ENCODE measurements around the gene SYNDIG1. TPM values are rescaled to one million over a fixed set of nuclear protein-coding genes. Genes with fewer than 3 reads are reported as not detected.
A peak's percentile ranks its signal among the peaks of the same experiment; 100 is the strongest.

Gene SYNDIG1
- total RNA-seq, 1 donor from 2014 or later: 0.49 TPM

GRCh38 chr20:24628985-24629384 lies 159.6 kb downstream of the SYNDIG1 start:
- Mint-ChIP-seq H3K36me3 (ENCODE audit: low read depth) (no peaks in the 10 kb centered on the region), H3K27me3 (ENCODE audit: low read depth) (no peaks in the 10 kb centered on the region), H3K4me1 (peaks cover 15% of the 10 kb centered on the region), H3K9me3 (peaks cover 2% of the 10 kb centered on the region), H3K27ac (ENCODE audit: unreplicated experiment) (peak overlapping the region; percentile 73), H3K4me3 (no peak overlapping the region)
- no peak for TF ChIP-seq CTCF (conservative IDR thresholded peaks at IDR 0.05)
- no peak for DNase-seq (ENCODE audit: low read depth, low spot score)

- DNase-seq (ENCODE audit: low read depth, low spot score): no peak
- Mint-ChIP-seq H3K4me3 (no peak overlapping the region), H3K9me3 (peaks cover 2% of the 10 kb centered on the region), H3K27me3 (ENCODE audit: low read depth) (no peaks in the 10 kb centered on the region), H3K36me3 (ENCODE audit: low read depth) (no peaks in the 10 kb centered on the region), H3K27ac (ENCODE audit: unreplicated experiment) (no peak overlapping the region), H3K4me1 (peaks cover 19% of the 10 kb centered on the region)
- TF ChIP-seq CTCF (conservative IDR thresholded peaks at IDR 0.05): no peak
Observed at GRCh38 chr20:24629668-24630067, 160.2 kb downstream of the SYNDIG1 start.

- H3K9me3 Mint-ChIP-seq: no peaks in the 10 kb centered on the region
- no peaks in the 10 kb centered on the region for H3K27me3 Mint-ChIP-seq (ENCODE audit: low read depth)
- H3K27ac Mint-ChIP-seq (ENCODE audit: unreplicated experiment): no peak overlapping the region
- H3K36me3 Mint-ChIP-seq (ENCODE audit: low read depth): no peaks in the 10 kb centered on the region
- DNase-seq (ENCODE audit: low read depth, low spot score): no peak
- H3K4me1 Mint-ChIP-seq: peaks cover 24% of the 10 kb centered on the region
- no peak for TF ChIP-seq CTCF (conservative IDR thresholded peaks at IDR 0.05)
- no peak overlapping the region for H3K4me3 Mint-ChIP-seq
Observed at GRCh38 chr20:24630486-24631172, 161.2 kb downstream of the SYNDIG1 start.

- no peak for DNase-seq (ENCODE audit: low read depth, low spot score)
- Mint-ChIP-seq H3K9me3 (no peaks in the 10 kb centered on the region), H3K4me3 (no peak overlapping the region), H3K27ac (ENCODE audit: unreplicated experiment) (no peak overlapping the region), H3K27me3 (ENCODE audit: low read depth) (no peaks in the 10 kb centered on the region), H3K4me1 (peaks cover 25% of the 10 kb centered on the region), H3K36me3 (ENCODE audit: low read depth) (no peaks in the 10 kb centered on the region)
- no peak for TF ChIP-seq CTCF (conservative IDR thresholded peaks at IDR 0.05)
Observed at GRCh38 chr20:24631173-24631505, 161.7 kb downstream of the SYNDIG1 start.

GRCh38 chr20:24632581-24632980 lies 163.2 kb downstream of the SYNDIG1 start:
- no peak for TF ChIP-seq CTCF (conservative IDR thresholded peaks at IDR 0.05)
- Mint-ChIP-seq H3K4me1 (peaks cover 21% of the 10 kb centered on the region), H3K4me3 (no peak overlapping the region)

More at GRCh38 chr20:24632581-24632980, 163.2 kb downstream of the SYNDIG1 start:
- Mint-ChIP-seq H3K27me3 (ENCODE audit: low read depth) (no peaks in the 10 kb centered on the region), H3K27ac (ENCODE audit: unreplicated experiment) (no peak overlapping the region), H3K9me3 (no peaks in the 10 kb centered on the region), H3K36me3 (ENCODE audit: low read depth) (no peaks in the 10 kb centered on the region)
- DNase-seq (ENCODE audit: low read depth, low spot score): no peak
